BE2C (cell line): ENCODE measurements around the gene WDR70.

Source experiments
- DNase-seq: peaks from one replicate; pipeline ENCODE4 v3.0.0-alpha.2; 2020
- H3K27me3 ChIP-seq: fragments of 250-450 bp; sonication (Bioruptor Pico); 2 replicates; pipeline ENCODE4 v1.5.1; 2020; ENCODE audit warnings: mild to moderate bottlenecking
- H3K36me3 ChIP-seq: fragments of 250-450 bp; sonication (Bioruptor Pico); 2 replicates; pipeline ENCODE4 v1.5.1; 2020; ENCODE audit warnings: mild to moderate bottlenecking
- H3K4me1 ChIP-seq: fragments of 250-450 bp; sonication (Bioruptor Pico); 2 replicates; pipeline ENCODE4 v1.5.1; 2020
- H3K4me3 ChIP-seq: 2 replicates; pipeline ENCODE4 v1.5.1; 2011; ENCODE audit warnings: low read depth, low read length
- H3K9me3 ChIP-seq: fragments of 250-450 bp; sonication (Bioruptor Pico); 2 replicates; pipeline ENCODE4 v1.5.1; 2020
- TF ChIP-seq, protein P1 (sequence below): IDR thresholded peaks from 2 replicates; pipeline ENCODE4 v1.5.1; 2012; ENCODE audit warnings: mild to moderate bottlenecking, low read depth, low read length

Gene WDR70

DNA sequence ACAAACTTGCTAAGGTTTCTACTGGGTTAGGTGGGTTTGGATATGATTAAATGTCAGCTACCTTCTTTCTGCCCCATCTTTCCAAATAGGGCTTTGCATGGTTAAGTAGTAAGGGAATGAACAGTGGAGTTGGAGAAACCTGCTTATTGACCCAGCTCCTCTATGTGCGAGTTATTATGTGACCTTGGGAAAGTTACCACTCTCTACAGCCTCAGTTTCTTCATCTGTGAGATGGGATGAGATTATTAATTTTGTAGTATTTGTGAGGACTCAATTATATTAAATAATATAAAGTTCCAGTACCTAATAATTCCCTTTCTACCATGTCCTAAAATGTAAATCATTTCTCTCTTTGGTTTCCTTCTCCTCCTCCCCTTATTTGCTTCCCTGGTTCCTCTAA lies 337.3 kb downstream of the WDR70 start:
- Histone ChIP-seq H3K9me3 (no peaks in the 10 kb centered on the region), H3K4me1 (peaks cover 36% of the 10 kb centered on the region), H3K27me3 (no peaks in the 10 kb centered on the region), H3K4me3 (no peak overlapping the region), H3K36me3 (no peaks in the 10 kb centered on the region)
- TF ChIP-seq, protein P1, sequence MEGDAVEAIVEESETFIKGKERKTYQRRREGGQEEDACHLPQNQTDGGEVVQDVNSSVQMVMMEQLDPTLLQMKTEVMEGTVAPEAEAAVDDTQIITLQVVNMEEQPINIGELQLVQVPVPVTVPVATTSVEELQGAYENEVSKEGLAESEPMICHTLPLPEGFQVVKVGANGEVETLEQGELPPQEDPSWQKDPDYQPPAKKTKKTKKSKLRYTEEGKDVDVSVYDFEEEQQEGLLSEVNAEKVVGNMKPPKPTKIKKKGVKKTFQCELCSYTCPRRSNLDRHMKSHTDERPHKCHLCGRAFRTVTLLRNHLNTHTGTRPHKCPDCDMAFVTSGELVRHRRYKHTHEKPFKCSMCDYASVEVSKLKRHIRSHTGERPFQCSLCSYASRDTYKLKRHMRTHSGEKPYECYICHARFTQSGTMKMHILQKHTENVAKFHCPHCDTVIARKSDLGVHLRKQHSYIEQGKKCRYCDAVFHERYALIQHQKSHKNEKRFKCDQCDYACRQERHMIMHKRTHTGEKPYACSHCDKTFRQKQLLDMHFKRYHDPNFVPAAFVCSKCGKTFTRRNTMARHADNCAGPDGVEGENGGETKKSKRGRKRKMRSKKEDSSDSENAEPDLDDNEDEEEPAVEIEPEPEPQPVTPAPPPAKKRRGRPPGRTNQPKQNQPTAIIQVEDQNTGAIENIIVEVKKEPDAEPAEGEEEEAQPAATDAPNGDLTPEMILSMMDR = no peak
- DNase-seq = no peak

DNA sequence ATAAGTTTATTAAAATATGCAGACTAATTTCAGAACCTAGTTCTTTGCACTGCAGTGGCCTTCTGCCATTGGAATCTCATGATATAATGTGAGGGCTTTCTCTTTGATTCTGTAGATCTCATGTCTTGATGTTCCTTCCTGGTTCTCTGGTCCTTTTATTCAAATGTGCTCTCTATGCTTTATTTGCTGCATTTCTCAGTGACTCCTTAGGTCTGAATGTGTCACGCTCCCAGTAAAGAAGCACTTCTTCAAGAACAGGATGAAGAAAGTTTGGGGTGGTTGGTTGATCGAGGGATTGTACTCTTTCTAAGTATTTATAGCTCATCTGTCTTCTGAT lies 338.1 kb downstream of the WDR70 start:
- DNase-seq = no peak
- Histone ChIP-seq H3K9me3 (no peaks in the 10 kb centered on the region), H3K4me1 (peaks cover 37% of the 10 kb centered on the region), H3K4me3 (no peak overlapping the region), H3K36me3 (no peaks in the 10 kb centered on the region), H3K27me3 (no peaks in the 10 kb centered on the region)
- TF ChIP-seq, protein P1 = no peak

DNA sequence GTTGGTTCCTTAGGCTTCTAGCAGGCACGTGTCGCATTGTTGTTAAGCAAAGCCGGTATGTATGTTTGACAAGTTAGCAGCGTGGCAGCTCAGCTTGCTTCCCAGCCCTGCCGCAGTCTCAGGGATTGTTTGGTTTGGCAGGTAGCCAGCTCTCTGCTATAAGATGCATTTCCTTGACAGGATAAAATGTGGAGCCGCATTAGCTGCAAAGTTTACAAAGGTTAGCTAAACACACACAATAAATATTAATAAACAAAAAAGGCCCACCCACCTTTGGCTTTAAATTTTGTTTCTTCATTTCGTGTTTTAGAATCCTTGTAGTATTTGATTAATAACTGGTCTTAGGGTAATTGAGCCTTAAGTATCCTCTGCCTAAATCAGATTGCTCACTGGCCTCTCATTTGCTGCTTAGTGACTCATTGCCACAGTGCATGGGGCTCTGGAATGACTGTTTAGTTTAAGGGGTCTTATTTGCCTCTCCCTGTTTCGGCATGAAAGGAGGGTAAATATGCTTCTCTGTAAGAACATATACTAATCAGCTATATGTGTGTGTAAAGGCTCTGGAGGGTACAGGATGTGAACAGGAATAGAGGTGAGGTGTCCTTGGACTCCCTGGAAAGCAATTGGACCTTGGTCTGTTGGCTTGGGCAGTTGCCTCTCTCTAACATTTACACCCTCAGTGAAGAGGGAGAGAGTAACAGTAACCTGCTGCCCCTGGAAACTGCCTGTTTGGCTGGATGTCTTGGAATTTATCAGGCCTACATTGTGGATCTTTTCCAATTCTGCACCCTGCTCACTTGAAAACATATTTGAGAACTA lies 338.7 kb downstream of the WDR70 start:
- TF ChIP-seq, protein P1 = no peak
- peaks cover 39% of the 10 kb centered on the region for H3K4me1 ChIP-seq
- H3K9me3 ChIP-seq = no peaks in the 10 kb centered on the region
- DNase-seq = peak; percentile 84
- no peaks in the 10 kb centered on the region for H3K27me3 ChIP-seq
- no peak overlapping the region for H3K4me3 ChIP-seq
- H3K36me3 ChIP-seq = no peaks in the 10 kb centered on the region

DNA sequence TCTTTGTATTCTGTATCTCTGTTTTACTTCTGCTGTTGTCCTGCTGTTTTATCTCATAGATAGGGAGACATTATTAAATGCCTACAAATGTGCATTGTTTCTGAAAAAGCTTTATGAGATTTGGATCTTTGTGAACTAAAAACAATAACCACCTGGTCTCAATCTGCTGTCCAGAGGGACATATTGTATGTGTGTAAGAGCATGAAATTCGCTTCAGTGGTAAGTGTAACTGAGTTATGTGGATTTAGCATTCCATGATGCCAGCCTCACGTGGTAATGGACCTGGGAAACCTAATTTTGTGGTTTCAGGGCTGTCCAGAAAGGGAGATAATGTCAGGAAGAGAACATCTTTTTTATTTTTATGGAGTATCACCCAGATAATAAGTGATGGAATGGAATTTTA lies 341.4 kb downstream of the WDR70 start:
- TF ChIP-seq, protein P1 = no peak
- no peak overlapping the region for H3K4me3 ChIP-seq
- H3K36me3 ChIP-seq = no peaks in the 10 kb centered on the region
- H3K4me1 ChIP-seq = peaks cover 51% of the 10 kb centered on the region
- H3K9me3 ChIP-seq = no peaks in the 10 kb centered on the region
- DNase-seq = peak; percentile 36
- H3K27me3 ChIP-seq = no peaks in the 10 kb centered on the region

DNA sequence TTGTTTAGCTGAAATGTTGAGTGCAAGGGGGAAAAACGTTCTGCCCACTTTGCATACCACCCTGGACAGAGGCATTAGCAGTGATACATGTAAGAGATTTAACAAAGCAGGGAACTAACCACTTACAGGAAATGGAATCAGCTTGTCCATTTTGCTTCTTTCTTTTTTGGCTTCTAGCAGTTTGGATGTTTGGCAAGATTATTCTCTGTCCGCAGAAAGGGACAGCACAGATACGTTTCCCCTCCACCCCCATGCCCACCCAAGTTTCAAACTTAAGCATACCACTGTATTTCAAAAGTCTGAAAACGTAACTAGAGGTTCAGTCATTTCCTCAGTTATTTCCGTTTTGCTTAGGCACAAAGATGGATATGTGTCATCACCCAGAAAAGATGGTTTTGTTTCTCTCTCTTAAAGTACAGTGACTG lies 342.3 kb downstream of the WDR70 start:
- H3K27me3 ChIP-seq = no peaks in the 10 kb centered on the region
- no peak overlapping the region for H3K4me3 ChIP-seq
- DNase-seq = no peak
- no peaks in the 10 kb centered on the region for H3K9me3 ChIP-seq
- TF ChIP-seq, protein P1 = no peak
- peaks cover 51% of the 10 kb centered on the region for H3K4me1 ChIP-seq
- no peaks in the 10 kb centered on the region for H3K36me3 ChIP-seq

DNA sequence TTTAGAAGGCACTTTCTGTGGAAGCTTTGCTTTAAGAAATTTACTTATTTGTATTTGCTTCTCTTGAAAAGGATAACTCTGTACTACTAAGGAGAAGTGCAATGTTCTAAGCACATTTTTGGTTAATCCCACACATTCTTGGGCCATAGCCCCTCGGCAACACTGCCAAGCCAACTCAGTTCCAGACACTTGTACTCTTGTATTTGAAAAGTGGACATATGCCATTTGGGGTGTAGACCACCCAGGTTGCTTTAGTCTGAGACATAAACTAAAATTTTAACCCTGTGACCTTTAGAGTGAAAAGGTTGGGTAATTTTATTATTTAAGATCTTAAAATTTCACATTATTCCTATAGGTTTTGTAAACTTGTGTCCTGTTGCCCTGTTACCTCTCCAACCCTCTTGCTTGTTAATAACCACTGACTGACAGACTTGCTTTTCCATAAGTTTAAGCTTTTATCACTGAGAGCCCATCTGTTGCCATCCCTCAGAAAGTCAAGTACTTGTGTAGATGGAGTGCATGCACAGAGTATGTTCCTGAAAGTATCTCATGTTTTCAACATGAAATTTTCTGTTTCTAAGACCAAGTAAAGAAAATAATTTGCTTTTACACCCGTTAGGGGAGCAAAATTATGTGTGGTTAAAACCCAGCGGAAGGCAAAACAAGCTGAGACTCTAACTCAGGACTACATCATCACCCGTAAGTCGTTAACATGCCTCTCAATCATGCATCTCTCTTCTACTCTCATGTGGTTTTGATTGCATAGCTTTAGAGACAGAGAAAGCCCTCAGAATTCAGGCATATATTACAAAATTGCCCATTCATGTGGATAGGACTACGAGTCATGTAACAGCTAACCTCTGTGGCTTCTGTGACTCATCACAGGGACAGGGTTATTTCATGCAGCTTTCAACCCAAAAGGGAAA lies 343.4 kb downstream of the WDR70 start:
- DNase-seq = no peak
- no peaks in the 10 kb centered on the region for H3K9me3 ChIP-seq
- H3K4me3 ChIP-seq = no peak overlapping the region
- no peaks in the 10 kb centered on the region; the same call in 1 of the 2 replicates for H3K36me3 ChIP-seq
- TF ChIP-seq, protein P1 = no peak
- H3K27me3 ChIP-seq = no peaks in the 10 kb centered on the region
- peaks cover 43% of the 10 kb centered on the region for H3K4me1 ChIP-seq
